ENCODE data around the gene DSG2. TPM values are rescaled to one million over a fixed set of nuclear protein-coding genes. Genes with fewer than 3 reads are reported as not detected.

Gene DSG2
- total RNA-seq, 1 experiment from 2014 or later, result 106 TPM

GRCh38 chr18:31581498-31582197 is 83.7 kb downstream of the DSG2 start:
- DNase-seq (ENCODE audit: unreplicated experiment), result no peak
- no peaks in the 10 kb centered on the region for H3K27me3 Mint-ChIP-seq (ENCODE audit: insufficient read depth, unreplicated experiment)
- H3K4me1 Mint-ChIP-seq (ENCODE audit: insufficient read depth, unreplicated experiment), result no peaks in the 10 kb centered on the region
- ChIA-PET POLR2A (no interaction called here), CTCF (interaction anchor here (1.5 kb wide), 1 partner anchor 396 kb away, joined by 3 read pairs; no protein-coding TSS in a partner anchor)
- H3K9me3 Mint-ChIP-seq (ENCODE audit: unreplicated experiment), result no peaks in the 10 kb centered on the region
- no peaks in the 10 kb centered on the region for H3K36me3 Mint-ChIP-seq (ENCODE audit: insufficient read depth, unreplicated experiment)
- no peak overlapping the region for H3K27ac Mint-ChIP-seq (ENCODE audit: low read depth, unreplicated experiment)
- no peak for TF ChIP-seq CTCF (IDR thresholded peaks at IDR 0.05; ENCODE audit: unreplicated experiment)
- intact Hi-C loops (cut with micrococcal nuclease), result no loop called here
- BruUV-seq (replicated peaks), result no TSS peak
- no peak overlapping the region for H3K4me3 Mint-ChIP-seq (ENCODE audit: unreplicated experiment)

- Mint-ChIP-seq H3K4me1 (ENCODE audit: insufficient read depth, unreplicated experiment) (no peaks in the 10 kb centered on the region), H3K27me3 (ENCODE audit: insufficient read depth, unreplicated experiment) (no peaks in the 10 kb centered on the region), H3K27ac (ENCODE audit: low read depth, unreplicated experiment) (no peak overlapping the region), H3K9me3 (ENCODE audit: unreplicated experiment) (no peaks in the 10 kb centered on the region), H3K4me3 (ENCODE audit: unreplicated experiment) (no peak overlapping the region), H3K36me3 (ENCODE audit: insufficient read depth, unreplicated experiment) (no peaks in the 10 kb centered on the region)
- ChIA-PET POLR2A (no interaction called here), CTCF (no interaction called here)
- no peak for DNase-seq (ENCODE audit: unreplicated experiment)
- TF ChIP-seq CTCF (IDR thresholded peaks at IDR 0.05; ENCODE audit: unreplicated experiment), result no peak
- BruUV-seq (replicated peaks), result no TSS peak
- intact Hi-C loops (cut with micrococcal nuclease), result no loop called here
These were observed 85.3 kb downstream of the DSG2 start for GRCh38 chr18:31583185-31583854.

- CTCF ChIA-PET, result interaction anchor here (0.6 to 1.1 kb wide), 3 partner anchors 21 to 1443 kb away, joined by 3 to 4 read pairs (median 4); no protein-coding TSS in a partner anchor
- POLR2A ChIA-PET, result interaction anchor here (1.1 kb wide), 1 partner anchor 26 kb away, joined by 3 read pairs; no protein-coding TSS in a partner anchor
- DNase-seq (ENCODE audit: unreplicated experiment), result no peak
- no peak for TF ChIP-seq CTCF (IDR thresholded peaks at IDR 0.05; ENCODE audit: unreplicated experiment)
- Mint-ChIP-seq H3K27me3 (ENCODE audit: insufficient read depth, unreplicated experiment) (no peaks in the 10 kb centered on the region), H3K4me1 (ENCODE audit: insufficient read depth, unreplicated experiment) (no peaks in the 10 kb centered on the region), H3K27ac (ENCODE audit: low read depth, unreplicated experiment) (no peak overlapping the region), H3K36me3 (ENCODE audit: insufficient read depth, unreplicated experiment) (no peaks in the 10 kb centered on the region), H3K4me3 (ENCODE audit: unreplicated experiment) (no peak overlapping the region), H3K9me3 (ENCODE audit: unreplicated experiment) (no peaks in the 10 kb centered on the region)
- intact Hi-C loops (cut with micrococcal nuclease), result no loop called here
- no TSS peak for BruUV-seq (replicated peaks)
These were observed 88.0 kb downstream of the DSG2 start for GRCh38 chr18:31585991-31586390.

- H3K4me1 Mint-ChIP-seq (ENCODE audit: insufficient read depth, unreplicated experiment), result no peaks in the 10 kb centered on the region
- no peaks in the 10 kb centered on the region for H3K36me3 Mint-ChIP-seq (ENCODE audit: insufficient read depth, unreplicated experiment)
- TF ChIP-seq CTCF (IDR thresholded peaks at IDR 0.05; ENCODE audit: unreplicated experiment), result no peak
- no peak overlapping the region for H3K4me3 Mint-ChIP-seq (ENCODE audit: unreplicated experiment)
- intact Hi-C loops (cut with micrococcal nuclease), result no loop called here
- BruUV-seq (replicated peaks), result no TSS peak
- POLR2A ChIA-PET, result no interaction called here
- no peaks in the 10 kb centered on the region for H3K9me3 Mint-ChIP-seq (ENCODE audit: unreplicated experiment)
- DNase-seq (ENCODE audit: unreplicated experiment), result no peak
- no peaks in the 10 kb centered on the region for H3K27me3 Mint-ChIP-seq (ENCODE audit: insufficient read depth, unreplicated experiment)
- CTCF ChIA-PET, result interaction anchor here (0.6 to 1.5 kb wide), 4 partner anchors 22 to 1444 kb away, joined by 3 to 11 read pairs (median 4); no protein-coding TSS in a partner anchor
- H3K27ac Mint-ChIP-seq (ENCODE audit: low read depth, unreplicated experiment), result no peak overlapping the region
These were observed 88.6 kb downstream of the DSG2 start for GRCh38 chr18:31586616-31587015.

Data from MCF 10A (cell line).